IMR-90 (cell line): ENCODE data around the gene THAP6.

Experiments used
- BHLHE40 ChIP-seq: fragments of 150-350 bp; IDR thresholded peaks from 2 replicates; pipeline ENCODE4 v1.6.1; 2016; ENCODE audit warnings: mild to moderate bottlenecking, low read depth, low read length
- CEBPB ChIP-seq: IDR thresholded peaks from 2 replicates; pipeline ENCODE4 v1.6.1; 2012; ENCODE audit warnings: low read depth, low read length, improper control_type of control experiment
- CHD1 ChIP-seq: IDR thresholded peaks from 2 replicates; pipeline ENCODE4 v1.6.1; 2012; ENCODE audit warnings: low read depth, low read length, improper control_type of control experiment
- CTCF ChIP-seq: conservative IDR thresholded peaks from 2 replicates; pipeline ENCODE4 v1.5.1; 2012; ENCODE audit warnings: mild to moderate bottlenecking, low read depth, low read length, improper control_type of control experiment
- FOS ChIP-seq: fragments of 150-350 bp; IDR thresholded peaks from 2 replicates; pipeline ENCODE4 v1.6.1; 2016; ENCODE audit warnings: low read depth, low read length
- MAFK ChIP-seq: IDR thresholded peaks from 2 replicates; pipeline ENCODE4 v1.6.1; 2012; ENCODE audit warnings: low read depth, low read length, improper control_type of control experiment
- MAZ ChIP-seq: IDR thresholded peaks from 2 replicates; pipeline ENCODE4 v1.6.1; 2012; ENCODE audit warnings: low read depth, mild to moderate bottlenecking, low read length, improper control_type of control experiment, moderate library complexity, borderline replicate concordance
- MXI1 ChIP-seq: IDR thresholded peaks from 2 replicates; pipeline ENCODE4 v1.6.1; 2012; ENCODE audit warnings: low read depth, mild to moderate bottlenecking, low read length, moderate library complexity, borderline replicate concordance
- POLR2A ChIP-seq: IDR thresholded peaks from 2 replicates; pipeline ENCODE4 v1.6.1; 2012; ENCODE audit warnings: mild to moderate bottlenecking, low read depth, low read length
- RAD21 ChIP-seq: IDR thresholded peaks from 2 replicates; pipeline ENCODE4 v1.6.1; 2012; ENCODE audit warnings: low read length, improper control_type of control experiment
- RCOR1 ChIP-seq: IDR thresholded peaks from 2 replicates; pipeline ENCODE4 v1.6.1; 2012; ENCODE audit warnings: mild to moderate bottlenecking, low read length, improper control_type of control experiment; ENCODE audit not compliant: insufficient replicate concordance
- RFX5 ChIP-seq: IDR thresholded peaks from 2 replicates; pipeline ENCODE4 v1.8.0; 2012; ENCODE audit warnings: low read depth, mild to moderate bottlenecking, low read length, moderate library complexity
- SMC3 ChIP-seq: fragments of 150-350 bp; IDR thresholded peaks from 2 replicates; pipeline ENCODE4 v1.6.1; 2016; ENCODE audit warnings: low read depth, mild to moderate bottlenecking, antibody characterized with exemption, low read length, moderate library complexity
- USF2 ChIP-seq: fragments of 150-350 bp; IDR thresholded peaks from 2 replicates; pipeline ENCODE4 v1.6.1; 2017; ENCODE audit warnings: mild to moderate bottlenecking, antibody characterized with exemption, low read length, low read depth

DNA sequence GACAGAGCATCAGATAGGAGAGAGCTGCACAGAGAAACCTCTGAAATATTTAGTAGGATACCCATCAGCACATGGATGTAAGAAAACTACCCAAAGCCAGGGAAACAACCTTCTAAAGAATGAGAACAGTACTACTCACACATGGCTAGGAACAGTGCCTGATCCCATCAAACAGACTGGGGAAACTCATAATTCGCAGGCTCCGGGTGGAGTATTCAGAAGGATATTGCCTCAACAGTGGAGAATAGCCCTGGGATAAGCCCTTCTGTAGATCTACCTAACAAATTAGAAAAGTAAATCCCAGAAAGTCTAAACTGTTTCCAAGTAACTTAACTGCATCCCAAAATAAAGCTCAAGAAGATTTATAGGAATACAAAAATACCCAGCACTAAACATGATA, 17.9 kb upstream of the THAP6 start:
- TF ChIP-seq RFX5 (no peak), POLR2A (no peak), CTCF (no peak), FOS (no peak), USF2 (no peak), MAZ (no peak), CEBPB (no peak), RCOR1 (no peak), MXI1 (no peak), CHD1 (no peak), SMC3 (no peak), RAD21 (no peak), MAFK (no peak), BHLHE40 (no peak)
